ENCODE data around the gene LRIT1. TPM values are rescaled to one million over a fixed set of nuclear protein-coding genes. Genes with fewer than 3 reads are reported as not detected.

LRIT1 gene
- total RNA-seq, 1 experiment from 2014 or later, result not detected

DNA sequence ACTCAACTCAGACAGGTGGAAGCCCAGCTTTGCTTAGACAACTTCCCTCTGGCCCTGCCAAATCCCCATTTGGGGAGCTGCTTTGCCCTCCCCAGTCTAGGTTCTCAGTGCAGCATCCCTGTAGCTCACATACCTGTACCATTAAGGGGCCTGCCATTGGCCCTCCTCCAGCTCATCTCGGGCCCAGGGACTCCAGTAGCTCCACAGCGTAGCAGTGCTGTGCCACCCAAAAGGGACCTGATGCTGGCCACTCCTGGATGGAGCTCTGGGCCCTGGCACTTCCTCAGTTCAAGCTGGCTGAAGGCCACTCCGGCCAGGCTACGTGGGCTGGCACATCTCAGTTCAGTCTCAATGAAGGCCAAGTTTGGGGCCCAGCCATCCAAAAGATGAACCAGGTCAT is 7.4 kb downstream of the LRIT1 start:
- BruUV-seq (replicated peaks), result no TSS peak
- POLR2A ChIA-PET, result no interaction called here
- intact Hi-C loops (cut with micrococcal nuclease), result no loop called here
- CTCF ChIA-PET, result no interaction called here
- Histone ChIP-seq H3K4me3 (replicated peaks in 1 of 2; ENCODE audit: low read depth in 1 of 2, low read length in 2 of 2) (no peak overlapping the region), H3K4me1 (ENCODE audit: control insufficient read depth in 1 of 2, insufficient read depth in 2 of 2, low read length in 2 of 2) (no peaks in the 10 kb centered on the region), H3K9ac (ENCODE audit: low read length) (no peak overlapping the region), H3K79me2 (ENCODE audit: insufficient read depth, low read length) (no peaks in the 10 kb centered on the region), H4K20me1 (ENCODE audit: insufficient read depth) (no peaks in the 10 kb centered on the region), H3K36me3 (ENCODE audit: control insufficient read depth in 1 of 2, insufficient read depth in 2 of 2, low read length in 2 of 2) (no peaks in the 10 kb centered on the region), H3K9me3 (ENCODE audit: control insufficient read depth in 1 of 2, insufficient read depth in 1 of 2, low read depth in 1 of 2, low read length in 2 of 2) (no peaks in the 10 kb centered on the region), H3K9me2 (ENCODE audit: insufficient read depth) (no peaks in the 10 kb centered on the region), H3K27ac (ENCODE audit: low read depth, low read length) (no peak overlapping the region), H2AFZ (ENCODE audit: low read depth, low read length, poor library complexity, severe bottlenecking) (no peak overlapping the region), H3K4me2 (ENCODE audit: low read length) (no peak overlapping the region), H3K27me3 (ENCODE audit: insufficient read depth, low read length) (peaks cover 11% of the 10 kb centered on the region; the same call in 1 of the 2 replicates)
- ATAC-seq (no peak), DNase-seq (ENCODE audit: low read depth, low spot score) (no peak)
- TF ChIP-seq CBX3 (IDR thresholded peaks at IDR 0.05; ENCODE audit: low read depth), result no peak
- no peak for TF ChIP-seq YY1 (IDR thresholded peaks at IDR 0.05; ENCODE audit: extremely low read depth, insufficient replicate concordance, low read depth, low read length)
- no peak for TF ChIP-seq POLR2A (IDR thresholded peaks at IDR 0.05; ENCODE audit: borderline replicate concordance, extremely low read depth, insufficient read depth, insufficient read length)
- no peak for TF ChIP-seq ZBTB33 (IDR thresholded peaks at IDR 0.05; ENCODE audit: extremely low read depth, insufficient replicate concordance, low read length)
- TF ChIP-seq CEBPB (IDR thresholded peaks at IDR 0.05; ENCODE audit: low read depth), result no peak
- RAD21 ChIA-PET (ENCODE audit: low non-redundant PET in 1 of 2, low total read pairs in 2 of 2, uncharacterized antibody in 2 of 2, unreplicated experiment in 2 of 2), result no interaction called here

DNA sequence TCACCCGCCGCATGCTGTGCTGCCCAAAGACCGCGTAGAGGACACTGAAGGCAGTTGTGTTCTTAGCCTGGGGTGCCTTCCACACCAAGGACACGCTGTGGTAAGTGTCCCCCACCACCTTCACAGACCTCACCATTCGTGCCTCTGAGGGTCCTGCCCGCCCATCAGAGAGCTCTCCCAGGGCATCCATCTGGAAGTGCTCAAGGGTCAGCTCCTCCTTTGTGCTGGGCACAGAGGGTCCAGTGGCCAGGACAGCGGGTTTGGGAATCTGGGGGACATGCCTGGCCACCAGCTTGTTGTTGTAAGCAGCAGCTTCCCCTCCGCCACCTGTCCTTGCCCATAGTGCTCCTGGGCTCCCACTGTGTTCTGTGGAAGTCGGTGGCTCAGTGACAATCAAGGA is 9.0 kb downstream of the LRIT1 start:
- Histone ChIP-seq H3K4me1 (ENCODE audit: control insufficient read depth in 1 of 2, insufficient read depth in 2 of 2, low read length in 2 of 2) (no peaks in the 10 kb centered on the region), H3K9ac (ENCODE audit: low read length) (no peak overlapping the region), H3K4me3 (replicated peaks in 1 of 2; ENCODE audit: low read depth in 1 of 2, low read length in 2 of 2) (no peak overlapping the region), H3K79me2 (ENCODE audit: insufficient read depth, low read length) (no peaks in the 10 kb centered on the region), H3K27ac (ENCODE audit: low read depth, low read length) (no peak overlapping the region), H3K27me3 (ENCODE audit: insufficient read depth, low read length) (peaks cover 23% of the 10 kb centered on the region), H3K9me3 (ENCODE audit: control insufficient read depth in 1 of 2, insufficient read depth in 1 of 2, low read depth in 1 of 2, low read length in 2 of 2) (no peaks in the 10 kb centered on the region), H2AFZ (ENCODE audit: low read depth, low read length, poor library complexity, severe bottlenecking) (no peak overlapping the region), H3K9me2 (ENCODE audit: insufficient read depth) (no peaks in the 10 kb centered on the region), H3K4me2 (ENCODE audit: low read length) (no peak overlapping the region), H4K20me1 (ENCODE audit: insufficient read depth) (no peaks in the 10 kb centered on the region), H3K36me3 (ENCODE audit: control insufficient read depth in 1 of 2, insufficient read depth in 2 of 2, low read length in 2 of 2) (no peaks in the 10 kb centered on the region)
- no peak for DNase-seq (ENCODE audit: low read depth, low spot score)
- intact Hi-C loops (cut with micrococcal nuclease), result no loop called here
- no TSS peak for BruUV-seq (replicated peaks)
- ChIA-PET POLR2A (no interaction called here), CTCF (no interaction called here), RAD21 (ENCODE audit: low non-redundant PET in 1 of 2, low total read pairs in 2 of 2, uncharacterized antibody in 2 of 2, unreplicated experiment in 2 of 2) (no interaction called here)
- no peak for ATAC-seq
- TF ChIP-seq, protein P1, sequence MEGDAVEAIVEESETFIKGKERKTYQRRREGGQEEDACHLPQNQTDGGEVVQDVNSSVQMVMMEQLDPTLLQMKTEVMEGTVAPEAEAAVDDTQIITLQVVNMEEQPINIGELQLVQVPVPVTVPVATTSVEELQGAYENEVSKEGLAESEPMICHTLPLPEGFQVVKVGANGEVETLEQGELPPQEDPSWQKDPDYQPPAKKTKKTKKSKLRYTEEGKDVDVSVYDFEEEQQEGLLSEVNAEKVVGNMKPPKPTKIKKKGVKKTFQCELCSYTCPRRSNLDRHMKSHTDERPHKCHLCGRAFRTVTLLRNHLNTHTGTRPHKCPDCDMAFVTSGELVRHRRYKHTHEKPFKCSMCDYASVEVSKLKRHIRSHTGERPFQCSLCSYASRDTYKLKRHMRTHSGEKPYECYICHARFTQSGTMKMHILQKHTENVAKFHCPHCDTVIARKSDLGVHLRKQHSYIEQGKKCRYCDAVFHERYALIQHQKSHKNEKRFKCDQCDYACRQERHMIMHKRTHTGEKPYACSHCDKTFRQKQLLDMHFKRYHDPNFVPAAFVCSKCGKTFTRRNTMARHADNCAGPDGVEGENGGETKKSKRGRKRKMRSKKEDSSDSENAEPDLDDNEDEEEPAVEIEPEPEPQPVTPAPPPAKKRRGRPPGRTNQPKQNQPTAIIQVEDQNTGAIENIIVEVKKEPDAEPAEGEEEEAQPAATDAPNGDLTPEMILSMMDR (IDR thresholded peaks at IDR 0.05 in 2 of 3, conservative IDR thresholded peaks at IDR 0.05 in 1 of 3; ENCODE audit: borderline replicate concordance in 1 of 3, insufficient read depth in 1 of 3, low read depth in 2 of 3, low read length in 2 of 3), result no peak
- TF ChIP-seq RAD21 (IDR thresholded peaks at IDR 0.05; ENCODE audit: low read depth), result no peak

Measured in HCT116 (cell line).